Activated T-helper 1 cell treated with anti-CD3 and anti-CD28 coated beads, Interleukin-12 subunit alpha, Interleukin-12 subunit beta, Interleukin-2, Interleukin-4 antibody, amounts not matched to agents 30 ng/mL and 10 ng/mL and 1 ng/mL, durations not matched to agents 14 hours and 24 hours and 36 hours (primary cell): ENCODE results near the gene OTOP3. TPM values are rescaled to one million over a fixed set of nuclear protein-coding genes. Genes with fewer than 3 reads are reported as not detected.

Experiments used
- DNase-seq: peaks from one replicate; pipeline ENCODE4 v3.0.0; 2021; ENCODE audit warnings: low spot score
- H3K27ac Mint-ChIP-seq: one replicate; pipeline ENCODE4 v1.8.0; 2021; ENCODE audit warnings: mild to moderate bottlenecking, mixed read lengths
- H3K27me3 Mint-ChIP-seq: one replicate; pipeline ENCODE4 v1.8.0; 2022; ENCODE audit warnings: mild to moderate bottlenecking, moderate library complexity, mixed read lengths; ENCODE audit not compliant: insufficient read depth
- H3K36me3 Mint-ChIP-seq: one replicate; pipeline ENCODE4 v1.8.0; 2021; ENCODE audit warnings: low read depth, mixed read lengths
- H3K4me1 Mint-ChIP-seq: one replicate; pipeline ENCODE4 v1.8.0; 2021; ENCODE audit warnings: low read depth, mixed read lengths
- H3K4me3 Mint-ChIP-seq: one replicate; pipeline ENCODE4 v1.8.0; 2021; ENCODE audit warnings: mild to moderate bottlenecking, moderate library complexity, mixed read lengths
- H3K9me3 Mint-ChIP-seq: one replicate; pipeline ENCODE4 v1.8.0; 2021; ENCODE audit warnings: mixed read lengths
- intact Hi-C: fragments of 100-400 bp; cut with micrococcal nuclease; formaldehyde crosslinking; loops from one replicate; pipeline ENCODE4 v1.15.1; 2024
- total RNA-seq: library from RNA; stranded (reverse); gene quantifications from 2 replicates; pipeline ENCODE4 v1.2.3, GENCODE V29; 2022

Gene OTOP3
- total RNA-seq, 1 donor from 2014 or later, result not detected

GRCh38 chr17:74994440-74994839, 58.7 kb downstream of the OTOP3 start:
- Mint-ChIP-seq H3K4me1 (no peaks in the 10 kb centered on the region), H3K4me3 (no peak overlapping the region), H3K36me3 (no peaks in the 10 kb centered on the region), H3K27ac (no peak overlapping the region), H3K9me3 (no peaks in the 10 kb centered on the region), H3K27me3 (peaks cover 17% of the 10 kb centered on the region)
- intact Hi-C loops, result no loop called here
- no peak for DNase-seq

GRCh38 chr17:74995847-74996246, 60.1 kb downstream of the OTOP3 start:
- Mint-ChIP-seq H3K36me3 (no peaks in the 10 kb centered on the region), H3K9me3 (no peaks in the 10 kb centered on the region), H3K27me3 (peaks cover 17% of the 10 kb centered on the region), H3K4me3 (no peak overlapping the region), H3K27ac (no peak overlapping the region), H3K4me1 (no peaks in the 10 kb centered on the region)
- intact Hi-C loops, result no loop called here
- DNase-seq, result no peak

- H3K27ac Mint-ChIP-seq, result no peak overlapping the region
- intact Hi-C loops, result no loop called here
- H3K4me1 Mint-ChIP-seq, result no peaks in the 10 kb centered on the region
- no peak overlapping the region for H3K4me3 Mint-ChIP-seq
- H3K27me3 Mint-ChIP-seq, result peaks cover 9% of the 10 kb centered on the region
- no peaks in the 10 kb centered on the region for H3K9me3 Mint-ChIP-seq
- no peaks in the 10 kb centered on the region for H3K36me3 Mint-ChIP-seq
- DNase-seq, result no peak
These were observed 63.1 kb downstream of the OTOP3 start for GRCh38 chr17:74998783-74999182.

GRCh38 chr17:74999523-74999922, 63.8 kb downstream of the OTOP3 start:
- H3K4me3 Mint-ChIP-seq, result no peak overlapping the region
- peaks cover 9% of the 10 kb centered on the region for H3K27me3 Mint-ChIP-seq
- H3K27ac Mint-ChIP-seq, result no peak overlapping the region
- no peaks in the 10 kb centered on the region for H3K36me3 Mint-ChIP-seq
- H3K9me3 Mint-ChIP-seq, result no peaks in the 10 kb centered on the region
- DNase-seq, result no peak
- H3K4me1 Mint-ChIP-seq, result no peaks in the 10 kb centered on the region
- intact Hi-C loops, result no loop called here

Other genes starting within 250 kb of the OTOP3 start
- not detected in 2 replicates for gene CD300LF, start 223.0 kb upstream of the OTOP3 start, total RNA-seq
- 6.0 and 6.1 TPM in 2 replicates for gene RAB37, start 198.6 kb upstream of the OTOP3 start, total RNA-seq
- 142 and 153 TPM in 2 replicates for gene NHERF1, start 187.3 kb upstream of the OTOP3 start, total RNA-seq
- gene NAT9, start 159.6 kb upstream of the OTOP3 start, total RNA-seq, result 69.0 and 70.8 TPM in 2 replicates
- gene GRIN2C, start 76.0 kb upstream of the OTOP3 start, total RNA-seq, result 0.02 and 0.34 TPM in 2 replicates
- gene FDXR, start 62.9 kb upstream of the OTOP3 start, total RNA-seq, result 20.1 and 21.5 TPM in 2 replicates
- not detected in 2 replicates for gene FADS6, start 42.3 kb upstream of the OTOP3 start, total RNA-seq
- not detected in 2 replicates for gene USH1G, start 12.6 kb upstream of the OTOP3 start, total RNA-seq
- gene OTOP2, start 11.6 kb upstream of the OTOP3 start, total RNA-seq, result not detected in 2 replicates
- 0.29 and 0.31 TPM in 2 replicates for gene HID1, start 36.9 kb downstream of the OTOP3 start, total RNA-seq
- gene CDR2L, start 51.7 kb downstream of the OTOP3 start, total RNA-seq, result 1.1 and 1.3 TPM in 2 replicates
- gene MRPL58, start 76.8 kb downstream of the OTOP3 start, total RNA-seq, result 77.8 and 78.1 TPM in 2 replicates
- 152 and 165 TPM in 2 replicates for gene ATP5PD, start 111.1 kb downstream of the OTOP3 start, total RNA-seq
- gene KCTD2, start 111.3 kb downstream of the OTOP3 start, total RNA-seq, result 21.2 and 22.6 TPM in 2 replicates
- gene SLC16A5, start 152.1 kb downstream of the OTOP3 start, total RNA-seq, result 5.5 and 7.2 TPM in 2 replicates
- gene ARMC7, start 174.1 kb downstream of the OTOP3 start, total RNA-seq, result 11.6 and 13.0 TPM in 2 replicates
- 80.0 and 80.1 TPM in 2 replicates for gene NT5C, start 195.8 kb downstream of the OTOP3 start, total RNA-seq
- gene JPT1, start 218.6 kb downstream of the OTOP3 start, total RNA-seq, result 271 and 299 TPM in 2 replicates
- gene SUMO2, start 247.1 kb downstream of the OTOP3 start, total RNA-seq, result 649 and 656 TPM in 2 replicates